ENCODE results near the gene CAPZA1.

Gene CAPZA1

DNA sequence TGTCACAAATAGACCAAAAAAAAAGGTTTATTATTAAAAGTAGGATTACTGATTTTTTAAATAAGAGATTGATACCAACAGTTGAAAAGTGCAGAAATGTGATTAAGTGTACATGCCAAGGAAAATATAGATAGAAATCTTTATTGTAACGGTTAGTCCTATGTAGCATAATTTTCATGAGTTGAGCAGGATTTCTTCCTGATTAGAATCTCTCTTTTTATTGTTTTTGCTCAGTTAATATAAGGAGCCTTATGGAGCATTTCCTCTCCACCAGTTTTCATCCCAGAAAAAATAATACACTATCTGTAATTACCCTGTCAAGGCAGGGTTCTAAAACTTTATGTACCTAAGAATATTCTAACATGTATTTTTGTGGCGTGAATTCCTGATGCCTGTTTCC lies 23.4 kb downstream of the CAPZA1 start:
- no peak overlapping the region for H3K27ac ChIP-seq
- TF ChIP-seq, protein P1, sequence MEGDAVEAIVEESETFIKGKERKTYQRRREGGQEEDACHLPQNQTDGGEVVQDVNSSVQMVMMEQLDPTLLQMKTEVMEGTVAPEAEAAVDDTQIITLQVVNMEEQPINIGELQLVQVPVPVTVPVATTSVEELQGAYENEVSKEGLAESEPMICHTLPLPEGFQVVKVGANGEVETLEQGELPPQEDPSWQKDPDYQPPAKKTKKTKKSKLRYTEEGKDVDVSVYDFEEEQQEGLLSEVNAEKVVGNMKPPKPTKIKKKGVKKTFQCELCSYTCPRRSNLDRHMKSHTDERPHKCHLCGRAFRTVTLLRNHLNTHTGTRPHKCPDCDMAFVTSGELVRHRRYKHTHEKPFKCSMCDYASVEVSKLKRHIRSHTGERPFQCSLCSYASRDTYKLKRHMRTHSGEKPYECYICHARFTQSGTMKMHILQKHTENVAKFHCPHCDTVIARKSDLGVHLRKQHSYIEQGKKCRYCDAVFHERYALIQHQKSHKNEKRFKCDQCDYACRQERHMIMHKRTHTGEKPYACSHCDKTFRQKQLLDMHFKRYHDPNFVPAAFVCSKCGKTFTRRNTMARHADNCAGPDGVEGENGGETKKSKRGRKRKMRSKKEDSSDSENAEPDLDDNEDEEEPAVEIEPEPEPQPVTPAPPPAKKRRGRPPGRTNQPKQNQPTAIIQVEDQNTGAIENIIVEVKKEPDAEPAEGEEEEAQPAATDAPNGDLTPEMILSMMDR (conservative IDR thresholded peaks at IDR 0.05) = no peak
- no peak for TF ChIP-seq ZFX (IDR thresholded peaks at IDR 0.05)

DNA sequence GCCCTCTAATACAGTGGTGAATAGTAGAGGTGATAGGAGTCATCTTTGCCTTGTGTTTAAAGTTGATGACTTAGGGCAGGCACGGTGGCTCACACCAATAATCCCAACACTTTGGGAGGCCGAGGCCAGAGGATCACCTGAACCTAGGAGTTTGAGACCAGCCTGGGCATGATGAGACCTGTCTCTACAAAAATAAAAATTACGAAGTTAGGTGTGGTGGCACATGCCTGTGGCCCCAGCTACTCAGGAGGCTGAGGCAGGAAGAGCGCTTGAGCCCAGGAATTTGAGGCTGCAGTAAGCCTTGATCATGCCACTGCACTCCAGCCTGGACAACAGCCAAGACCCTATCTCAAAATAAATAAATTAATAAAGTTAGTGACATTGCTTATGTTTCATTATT lies 26.6 kb downstream of the CAPZA1 start:
- peak overlapping the region; percentile 17; the same call in 1 of the 2 replicates for H3K27ac ChIP-seq
- TF ChIP-seq, protein P1 (conservative IDR thresholded peaks at IDR 0.05) = no peak
- no peak for TF ChIP-seq ZFX (IDR thresholded peaks at IDR 0.05)

DNA sequence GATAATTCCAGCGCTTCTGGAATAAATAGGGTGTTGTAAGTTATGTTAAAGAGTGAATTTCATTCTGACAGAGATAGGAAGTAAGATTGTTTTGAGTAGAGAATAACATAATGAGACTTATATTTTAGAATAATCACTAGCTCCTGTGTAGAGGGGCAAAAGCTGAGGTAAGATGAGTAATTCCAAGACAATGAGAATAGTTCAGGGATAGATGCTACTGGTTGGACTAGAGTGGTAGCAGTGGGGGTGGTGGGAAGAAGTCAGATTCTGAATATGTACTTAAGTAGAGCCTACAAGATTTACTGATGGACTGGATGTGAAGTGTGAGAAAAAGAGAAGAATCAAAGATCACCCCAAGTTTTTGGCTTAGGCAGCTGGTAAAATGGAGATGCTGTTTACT lies 31.6 kb downstream of the CAPZA1 start:
- TF ChIP-seq, protein P1 (conservative IDR thresholded peaks at IDR 0.05) = no peak
- no peak for TF ChIP-seq ZFX (IDR thresholded peaks at IDR 0.05)
- H3K27ac ChIP-seq = no peak overlapping the region

DNA sequence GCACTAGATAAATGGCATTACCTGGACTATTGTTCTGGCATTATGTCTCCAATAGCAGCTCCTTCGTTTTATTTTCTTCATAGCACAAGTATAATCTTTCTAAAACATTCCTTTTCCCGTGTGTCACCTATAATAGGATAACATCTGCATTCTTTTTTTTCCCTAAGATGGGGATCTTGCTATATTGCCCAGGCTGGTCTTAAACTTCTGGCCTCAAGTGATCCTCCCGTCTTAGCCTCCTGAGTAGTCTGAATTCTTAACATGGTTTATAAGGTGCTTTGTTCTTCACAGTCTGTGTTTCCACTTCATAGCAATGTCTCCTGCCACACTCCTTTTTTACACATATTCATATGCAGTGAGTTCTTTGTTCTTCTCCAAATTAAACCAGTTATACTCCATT lies 46.2 kb downstream of the CAPZA1 start:
- no peak overlapping the region for H3K27ac ChIP-seq
- TF ChIP-seq, protein P1 (conservative IDR thresholded peaks at IDR 0.05) = no peak
- no peak for TF ChIP-seq ZFX (IDR thresholded peaks at IDR 0.05)

GRCh38 chr1:112666946-112667345 lies 47.3 kb downstream of the CAPZA1 start:
- TF ChIP-seq, protein P1 (conservative IDR thresholded peaks at IDR 0.05) = no peak
- no peak for TF ChIP-seq ZFX (IDR thresholded peaks at IDR 0.05)
- no peak overlapping the region for H3K27ac ChIP-seq

- TF ChIP-seq, protein P1 (conservative IDR thresholded peaks at IDR 0.05) = no peak
- no peak for TF ChIP-seq ZFX (IDR thresholded peaks at IDR 0.05)
- no peak overlapping the region for H3K27ac ChIP-seq
Measured at GRCh38 chr1:112672009-112672408, 52.4 kb downstream of the CAPZA1 start.

- H3K27ac ChIP-seq = no peak overlapping the region
- TF ChIP-seq, protein P1 (conservative IDR thresholded peaks at IDR 0.05) = no peak
- no peak for TF ChIP-seq ZFX (IDR thresholded peaks at IDR 0.05)
Measured at GRCh38 chr1:112672842-112673241, 53.2 kb downstream of the CAPZA1 start.
